Fibroblast of lung (primary cell): ENCODE results near the gene GPAT3. TPM values are rescaled to one million over a fixed set of nuclear protein-coding genes. Genes with fewer than 3 reads are reported as not detected.

Experiments used
- DNase-seq, 2 donors: peaks; one replicate each; pipeline versions ENCODE4 v3.0.0 to v3.0.0-alpha.2; 2010; ENCODE audit warnings: low read depth in 2 of 2
- H2AFZ ChIP-seq: 2 replicates; pipeline ENCODE4 v1.5.1; 2012; ENCODE audit warnings: low read length, control low read depth, inconsistent platforms
- H3K27ac ChIP-seq: 2 replicates; pipeline ENCODE4 v1.5.1; 2011; ENCODE audit warnings: low read length, control low read depth; ENCODE audit not compliant: insufficient read depth
- H3K27me3 ChIP-seq: 2 replicates; pipeline ENCODE4 v1.5.1; 2011; ENCODE audit warnings: mild to moderate bottlenecking, low read length; ENCODE audit not compliant: control insufficient read depth, insufficient read depth
- H3K36me3 ChIP-seq: 2 replicates; pipeline ENCODE4 v1.5.1; 2011; ENCODE audit warnings: low read length; ENCODE audit not compliant: control insufficient read depth, insufficient read depth
- H3K4me1 ChIP-seq: 2 replicates; pipeline ENCODE4 v1.5.1; 2011; ENCODE audit warnings: low read length; ENCODE audit not compliant: control insufficient read depth, insufficient read depth; ENCODE audit errors: extremely low read depth
- H3K4me2 ChIP-seq: 2 replicates; pipeline ENCODE4 v1.5.1; 2011; ENCODE audit warnings: low read length, control low read depth; ENCODE audit not compliant: insufficient read depth; ENCODE audit errors: extremely low read depth
- H3K4me3 ChIP-seq, 4 experiments: fragments of 200-600 bp in 1 of 4; sonication (generic) in 1 of 4; replicated peaks in 1 of 4; 2 replicates each; pipeline ENCODE4 v1.5.1; 2011 to 2016; ENCODE audit warnings: low read length in 4 of 4, low read depth in 3 of 4, mild to moderate bottlenecking in 3 of 4, control low read depth in 2 of 4, inconsistent platforms in 1 of 4, mixed read lengths in 1 of 4; ENCODE audit not compliant: insufficient read depth in 1 of 4; ENCODE audit errors: control extremely low read depth in 1 of 4
- H3K79me2 ChIP-seq: 2 replicates; pipeline ENCODE4 v1.5.1; 2012; ENCODE audit warnings: mild to moderate bottlenecking, low read length, inconsistent platforms; ENCODE audit not compliant: control insufficient read depth, insufficient read depth
- H3K9ac ChIP-seq: 2 replicates; pipeline ENCODE4 v1.5.1; 2011; ENCODE audit warnings: mild to moderate bottlenecking, low read length, control low read depth; ENCODE audit not compliant: insufficient read depth
- H3K9me3 ChIP-seq: 2 replicates; pipeline ENCODE4 v1.5.1; 2012; ENCODE audit warnings: low read depth, low read length; ENCODE audit not compliant: control insufficient read depth, insufficient read depth
- H4K20me1 ChIP-seq: 2 replicates; pipeline ENCODE4 v1.5.1; 2011; ENCODE audit warnings: low read length; ENCODE audit not compliant: control insufficient read depth, insufficient read depth; ENCODE audit errors: extremely low read depth
- EZH2 ChIP-seq: IDR thresholded peaks from 2 replicates; pipeline ENCODE4 v1.5.1; 2012; ENCODE audit warnings: low read length, control low read depth, mild to moderate bottlenecking; ENCODE audit errors: missing control alignments
- polyA plus RNA-seq, 2 donors: library from polyadenylated mRNA; depleted of rRNA in 1 of 2; stranded (reverse) in 1 of 2; unstranded in 1 of 2; fragments of >200 nt; gene quantifications; 2 replicates each; pipeline ENCODE4 v1.2.1, GENCODE V29; 2011 to 2012; ENCODE audit warnings: missing spikeins in 1 of 2
- total RNA-seq: library from RNA; depleted of rRNA; stranded (reverse); fragments of >200 nt; gene quantifications from 2 replicates; pipeline ENCODE4 v1.2.1, GENCODE V29; 2014
- TF ChIP-seq, protein P1 (sequence below), 2 donors: IDR thresholded peaks in 1 of 2; conservative IDR thresholded peaks in 1 of 2; 1 replicate in 1 of 2; 2 replicates in 1 of 2; pipeline ENCODE4 v1.5.1; 2011 to 2012; ENCODE audit warnings: low read length in 2 of 2, control low read depth in 1 of 2, inconsistent platforms in 1 of 2, low read depth in 1 of 2, mild to moderate bottlenecking in 1 of 2

GPAT3 gene
- total and polyA plus RNA-seq, 2 donors (not counting 1 experiment from before 2014, with no cell fraction given) = 2.6 to 4.1 TPM

DNA sequence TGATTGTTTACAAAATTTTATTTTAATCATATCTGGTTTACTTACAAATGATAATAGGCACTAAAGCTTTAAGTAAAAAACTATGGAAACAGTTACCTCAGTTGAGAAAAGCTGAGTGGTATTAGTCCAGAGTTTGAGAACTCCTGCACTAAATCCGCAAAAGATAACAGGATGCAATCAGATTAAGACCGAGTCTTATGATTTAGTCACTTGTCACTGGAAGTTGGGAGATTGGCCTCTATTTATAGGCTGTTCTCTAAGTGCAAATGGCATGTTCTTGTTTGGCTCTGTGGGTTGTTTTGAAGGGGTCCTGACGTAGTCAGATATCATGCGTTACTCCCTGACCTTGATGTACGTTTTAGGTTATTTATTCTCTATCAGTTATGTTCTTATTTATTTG is 6.3 kb downstream of the GPAT3 start:
- Histone ChIP-seq H2AFZ (no peak overlapping the region), H3K9me3 (no peaks in the 10 kb centered on the region), H3K79me2 (peaks cover 19% of the 10 kb centered on the region), H3K27ac (no peak overlapping the region), H3K4me2 (no peak overlapping the region), H3K27me3 (no peaks in the 10 kb centered on the region), H4K20me1 (no peaks in the 10 kb centered on the region), H3K36me3 (no peaks in the 10 kb centered on the region), H3K4me1 (no peaks in the 10 kb centered on the region), H3K4me3 (no peak overlapping the region), H3K9ac (no peak overlapping the region)
- no peak for DNase-seq
- TF ChIP-seq, protein P1, sequence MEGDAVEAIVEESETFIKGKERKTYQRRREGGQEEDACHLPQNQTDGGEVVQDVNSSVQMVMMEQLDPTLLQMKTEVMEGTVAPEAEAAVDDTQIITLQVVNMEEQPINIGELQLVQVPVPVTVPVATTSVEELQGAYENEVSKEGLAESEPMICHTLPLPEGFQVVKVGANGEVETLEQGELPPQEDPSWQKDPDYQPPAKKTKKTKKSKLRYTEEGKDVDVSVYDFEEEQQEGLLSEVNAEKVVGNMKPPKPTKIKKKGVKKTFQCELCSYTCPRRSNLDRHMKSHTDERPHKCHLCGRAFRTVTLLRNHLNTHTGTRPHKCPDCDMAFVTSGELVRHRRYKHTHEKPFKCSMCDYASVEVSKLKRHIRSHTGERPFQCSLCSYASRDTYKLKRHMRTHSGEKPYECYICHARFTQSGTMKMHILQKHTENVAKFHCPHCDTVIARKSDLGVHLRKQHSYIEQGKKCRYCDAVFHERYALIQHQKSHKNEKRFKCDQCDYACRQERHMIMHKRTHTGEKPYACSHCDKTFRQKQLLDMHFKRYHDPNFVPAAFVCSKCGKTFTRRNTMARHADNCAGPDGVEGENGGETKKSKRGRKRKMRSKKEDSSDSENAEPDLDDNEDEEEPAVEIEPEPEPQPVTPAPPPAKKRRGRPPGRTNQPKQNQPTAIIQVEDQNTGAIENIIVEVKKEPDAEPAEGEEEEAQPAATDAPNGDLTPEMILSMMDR (conservative IDR thresholded peaks at IDR 0.05 in 1 of 2, IDR thresholded peaks at IDR 0.05 in 1 of 2; ENCODE audit: low read depth in 1 of 2, low read length in 2 of 2) = no peak
- no peak for TF ChIP-seq EZH2

- Histone ChIP-seq H2AFZ (no peak overlapping the region), H3K4me1 (peaks cover 7% of the 10 kb centered on the region), H3K4me2 (no peak overlapping the region), H3K4me3 (no peak overlapping the region), H3K27ac (no peak overlapping the region), H3K9ac (no peak overlapping the region), H3K79me2 (no peaks in the 10 kb centered on the region), H3K36me3 (no peaks in the 10 kb centered on the region), H4K20me1 (no peaks in the 10 kb centered on the region), H3K9me3 (no peaks in the 10 kb centered on the region), H3K27me3 (no peaks in the 10 kb centered on the region)
- TF ChIP-seq EZH2 = no peak
- TF ChIP-seq, protein P1 (conservative IDR thresholded peaks at IDR 0.05 in 1 of 2, IDR thresholded peaks at IDR 0.05 in 1 of 2; ENCODE audit: low read depth in 1 of 2, low read length in 2 of 2) = no peak
- no peak for DNase-seq
These were observed 10.9 kb downstream of the GPAT3 start for GRCh38 chr4:83546786-83547185.

- Histone ChIP-seq H3K4me1 (peaks cover 13% of the 10 kb centered on the region), H3K36me3 (no peaks in the 10 kb centered on the region), H3K27me3 (no peaks in the 10 kb centered on the region), H3K9me3 (no peaks in the 10 kb centered on the region), H3K9ac (no peak overlapping the region), H2AFZ (no peak overlapping the region), H3K79me2 (no peaks in the 10 kb centered on the region), H4K20me1 (no peaks in the 10 kb centered on the region), H3K4me3 (no peak overlapping the region), H3K27ac (peak overlapping the region; percentile 61), H3K4me2 (peak overlapping the region; percentile 61)
- DNase-seq = peak; percentile 95 to 96
- TF ChIP-seq, protein P1 (conservative IDR thresholded peaks at IDR 0.05 in 1 of 2, IDR thresholded peaks at IDR 0.05 in 1 of 2; ENCODE audit: low read depth in 1 of 2, low read length in 2 of 2) = no peak
- TF ChIP-seq EZH2 = no peak
These were observed 12.4 kb downstream of the GPAT3 start for GRCh38 chr4:83548151-83548905.
